GM12874 (cell line): ENCODE measurements around the gene CD22.

Source experiments
- TF ChIP-seq, protein P1 (sequence below): IDR thresholded peaks from 2 replicates; pipeline ENCODE4 v1.5.1; 2011; ENCODE audit warnings: low read depth, mild to moderate bottlenecking, control low read depth, low read length, moderate library complexity; ENCODE audit not compliant: insufficient read depth

The CD22 gene

DNA sequence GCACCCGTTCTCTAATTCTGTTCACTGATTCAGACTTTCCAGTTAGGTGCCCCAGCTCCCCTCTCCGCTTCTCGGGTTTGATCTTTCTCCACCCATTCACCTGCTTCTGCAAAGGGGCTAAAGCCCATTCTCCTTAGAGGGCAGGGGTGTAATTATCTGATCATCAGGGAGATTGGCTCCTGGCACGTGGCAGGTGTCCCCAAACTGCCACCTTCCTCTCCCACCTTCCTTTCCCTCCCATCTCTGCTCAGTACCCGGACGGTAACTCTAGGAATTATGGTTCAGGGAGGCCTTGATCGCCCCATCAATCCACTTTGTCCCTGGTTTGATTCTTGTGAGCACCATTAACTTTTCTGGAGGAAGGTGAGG is 18.9 kb downstream of the CD22 start:
- TF ChIP-seq, protein P1, sequence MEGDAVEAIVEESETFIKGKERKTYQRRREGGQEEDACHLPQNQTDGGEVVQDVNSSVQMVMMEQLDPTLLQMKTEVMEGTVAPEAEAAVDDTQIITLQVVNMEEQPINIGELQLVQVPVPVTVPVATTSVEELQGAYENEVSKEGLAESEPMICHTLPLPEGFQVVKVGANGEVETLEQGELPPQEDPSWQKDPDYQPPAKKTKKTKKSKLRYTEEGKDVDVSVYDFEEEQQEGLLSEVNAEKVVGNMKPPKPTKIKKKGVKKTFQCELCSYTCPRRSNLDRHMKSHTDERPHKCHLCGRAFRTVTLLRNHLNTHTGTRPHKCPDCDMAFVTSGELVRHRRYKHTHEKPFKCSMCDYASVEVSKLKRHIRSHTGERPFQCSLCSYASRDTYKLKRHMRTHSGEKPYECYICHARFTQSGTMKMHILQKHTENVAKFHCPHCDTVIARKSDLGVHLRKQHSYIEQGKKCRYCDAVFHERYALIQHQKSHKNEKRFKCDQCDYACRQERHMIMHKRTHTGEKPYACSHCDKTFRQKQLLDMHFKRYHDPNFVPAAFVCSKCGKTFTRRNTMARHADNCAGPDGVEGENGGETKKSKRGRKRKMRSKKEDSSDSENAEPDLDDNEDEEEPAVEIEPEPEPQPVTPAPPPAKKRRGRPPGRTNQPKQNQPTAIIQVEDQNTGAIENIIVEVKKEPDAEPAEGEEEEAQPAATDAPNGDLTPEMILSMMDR = no peak

DNA sequence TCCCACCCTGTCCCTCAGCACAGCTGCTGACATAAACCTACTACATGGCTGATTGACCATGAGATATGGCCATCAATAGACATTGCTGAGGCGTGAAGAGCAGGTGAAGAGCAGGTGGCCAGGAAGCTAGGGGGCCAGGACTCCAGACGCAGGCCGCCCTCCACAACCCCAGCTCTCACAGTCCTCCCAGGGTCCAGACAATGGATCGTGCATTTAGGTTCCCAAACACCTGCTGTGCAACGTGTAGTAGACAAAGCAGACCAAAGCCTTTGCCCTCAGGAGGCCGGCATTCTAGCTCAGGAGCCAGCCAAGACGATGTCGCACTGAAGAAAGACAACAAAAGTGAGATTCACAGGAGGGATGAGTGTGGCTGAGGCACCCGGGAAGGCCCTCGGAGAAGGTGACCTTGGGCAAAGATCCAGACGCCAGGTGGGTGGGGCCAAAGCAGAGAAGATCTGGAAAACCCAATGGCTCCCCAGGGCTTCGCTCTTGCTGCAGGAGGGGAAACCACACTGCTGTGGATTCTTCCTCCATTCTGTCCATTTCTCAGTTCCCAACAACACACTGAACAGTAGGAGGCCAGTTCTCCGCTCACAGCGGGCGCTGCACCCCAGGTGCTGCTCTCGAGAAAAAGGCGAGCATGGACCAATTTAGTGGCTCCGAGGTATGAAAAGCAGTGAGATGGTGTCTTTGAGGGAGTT is 20.1 kb downstream of the CD22 start:
- TF ChIP-seq, protein P1 = no peak

DNA sequence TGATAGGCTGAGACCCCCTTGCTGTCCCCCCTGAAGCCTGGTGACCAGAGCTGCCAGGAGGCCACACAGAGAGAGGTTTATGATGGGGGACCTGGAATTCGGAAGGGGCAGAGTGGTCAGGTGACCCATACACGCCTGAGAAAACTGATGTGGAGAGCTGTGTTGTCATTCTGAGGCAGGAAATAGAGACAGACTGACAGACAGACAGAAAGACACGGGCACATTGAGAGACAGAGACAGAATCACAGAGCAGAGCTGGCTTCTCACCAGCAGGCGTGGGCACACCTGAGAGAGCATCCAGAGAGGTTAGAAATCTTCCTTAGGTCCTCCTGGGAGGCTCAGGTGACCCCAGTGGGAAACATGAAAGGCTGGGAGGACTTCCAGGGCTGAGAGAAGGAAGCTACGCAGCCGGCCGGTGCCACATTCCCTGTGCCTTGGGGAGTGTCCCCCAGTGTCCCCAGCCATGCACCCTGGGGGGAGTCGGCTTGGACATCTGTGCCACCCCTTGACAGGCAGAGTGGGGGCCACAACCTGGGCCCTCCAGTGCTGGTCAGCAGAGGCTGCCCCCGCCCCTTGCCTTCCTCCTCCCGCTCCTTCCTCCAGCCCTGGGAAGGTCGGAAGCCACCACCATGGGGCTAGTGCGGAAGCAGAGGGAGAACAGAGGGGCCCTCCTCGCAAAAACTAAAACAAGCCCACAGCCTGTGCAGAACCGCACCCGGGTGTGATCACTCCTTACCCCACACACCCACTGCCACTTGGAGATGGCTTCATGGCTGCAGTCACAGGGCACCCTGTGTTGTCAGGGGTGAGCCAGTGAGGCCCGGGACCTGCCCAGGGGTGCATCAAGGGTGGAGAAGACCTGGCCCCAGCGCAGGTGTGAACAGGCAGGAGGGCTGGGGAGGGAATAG is 20.9 kb downstream of the CD22 start:
- TF ChIP-seq, protein P1 = no peak

DNA sequence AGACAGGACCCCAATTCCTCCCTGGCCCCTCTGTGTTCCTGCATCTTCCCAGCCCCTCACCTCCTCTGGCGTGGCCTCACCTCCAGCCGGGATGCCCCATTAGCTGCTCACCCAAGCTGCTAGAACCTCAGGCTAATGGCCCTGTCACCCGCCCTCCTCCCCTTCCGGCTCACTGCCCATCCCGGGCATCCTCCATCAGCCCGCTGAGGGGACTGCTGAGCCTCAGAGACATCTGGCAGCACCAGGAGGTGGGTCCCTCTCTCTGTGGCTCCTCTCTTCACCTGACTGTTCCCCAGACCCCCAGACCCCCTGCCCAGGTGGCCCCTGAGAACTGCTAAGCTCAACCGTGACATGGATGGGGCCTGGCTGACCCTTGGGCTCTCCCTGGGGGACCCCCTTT is 21.6 kb downstream of the CD22 start:
- TF ChIP-seq, protein P1 = no peak

DNA sequence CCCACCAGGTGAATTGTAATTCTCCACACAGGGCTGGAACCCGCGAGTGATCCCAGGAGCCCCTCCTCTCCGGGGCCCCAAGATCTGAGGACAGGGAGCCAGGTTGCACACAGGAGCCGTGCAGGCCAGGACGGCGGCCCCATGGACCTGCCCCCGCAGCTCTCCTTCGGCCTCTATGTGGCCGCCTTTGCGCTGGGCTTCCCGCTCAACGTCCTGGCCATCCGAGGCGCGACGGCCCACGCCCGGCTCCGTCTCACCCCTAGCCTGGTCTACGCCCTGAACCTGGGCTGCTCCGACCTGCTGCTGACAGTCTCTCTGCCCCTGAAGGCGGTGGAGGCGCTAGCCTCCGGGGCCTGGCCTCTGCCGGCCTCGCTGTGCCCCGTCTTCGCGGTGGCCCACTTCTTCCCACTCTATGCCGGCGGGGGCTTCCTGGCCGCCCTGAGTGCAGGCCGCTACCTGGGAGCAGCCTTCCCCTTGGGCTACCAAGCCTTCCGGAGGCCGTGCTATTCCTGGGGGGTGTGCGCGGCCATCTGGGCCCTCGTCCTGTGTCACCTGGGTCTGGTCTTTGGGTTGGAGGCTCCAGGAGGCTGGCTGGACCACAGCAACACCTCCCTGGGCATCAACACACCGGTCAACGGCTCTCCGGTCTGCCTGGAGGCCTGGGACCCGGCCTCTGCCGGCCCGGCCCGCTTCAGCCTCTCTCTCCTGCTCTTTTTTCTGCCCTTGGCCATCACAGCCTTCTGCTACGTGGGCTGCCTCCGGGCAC is 22.6 kb downstream of the CD22 start:
- TF ChIP-seq, protein P1 = no peak

DNA sequence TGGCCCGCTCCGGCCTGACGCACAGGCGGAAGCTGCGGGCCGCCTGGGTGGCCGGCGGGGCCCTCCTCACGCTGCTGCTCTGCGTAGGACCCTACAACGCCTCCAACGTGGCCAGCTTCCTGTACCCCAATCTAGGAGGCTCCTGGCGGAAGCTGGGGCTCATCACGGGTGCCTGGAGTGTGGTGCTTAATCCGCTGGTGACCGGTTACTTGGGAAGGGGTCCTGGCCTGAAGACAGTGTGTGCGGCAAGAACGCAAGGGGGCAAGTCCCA is 23.1 kb downstream of the CD22 start:
- TF ChIP-seq, protein P1 = no peak
